Measurements from ENCODE around the gene CSTPP1. TPM values are rescaled to one million over a fixed set of nuclear protein-coding genes. Genes with fewer than 3 reads are reported as not detected.

Gene CSTPP1
- total and polyA plus RNA-seq, 2 of the 8 experiments (the other 6 are each of a cell fraction or from before 2014, with no cell fraction given) = 24.2 to 28.7 TPM

DNA sequence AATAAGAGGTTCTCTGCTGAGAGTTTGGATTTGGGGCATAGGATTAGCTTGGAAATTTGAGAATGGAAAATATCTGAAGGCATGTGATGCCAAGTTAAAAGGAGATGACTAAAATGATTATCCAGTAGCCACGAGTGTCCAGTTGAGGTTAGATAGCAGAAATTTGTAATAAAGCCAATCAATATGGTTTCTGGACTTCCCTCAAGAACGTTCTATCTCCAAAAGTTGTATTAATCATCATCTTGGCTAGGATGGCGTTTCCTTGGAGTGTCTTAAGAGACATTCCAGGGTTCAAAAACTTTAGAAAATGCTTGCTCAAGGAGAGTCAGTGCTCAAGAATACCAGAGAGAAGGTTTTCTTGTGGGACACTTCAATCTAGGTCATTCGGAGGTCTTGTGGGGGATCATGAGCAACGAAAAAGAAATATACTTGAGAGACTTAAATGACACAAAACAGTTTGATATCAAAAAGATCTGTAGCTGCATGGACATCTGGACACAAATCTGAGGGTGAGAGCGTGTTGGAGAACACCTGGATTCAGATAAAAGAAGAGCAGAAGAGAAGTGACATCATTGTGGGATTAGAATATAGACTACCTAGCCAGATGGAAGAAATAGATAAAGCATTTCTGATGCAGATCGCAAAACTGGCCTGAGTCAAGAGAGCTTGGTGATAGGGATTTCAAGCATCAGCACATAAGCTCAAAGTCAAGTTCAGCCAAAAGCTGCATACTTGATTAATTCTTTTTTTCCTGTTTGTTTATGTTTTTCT, 142.4 kb downstream of the CSTPP1 start:
- Histone ChIP-seq H3K27ac (ENCODE audit: low read depth, low read length) (no peak overlapping the region), H2BK5ac (ENCODE audit: low read depth, low read length) (no peak overlapping the region), H3K23me2 (ENCODE audit: low read depth, low read length) (no peaks in the 10 kb centered on the region), H2BK12ac (ENCODE audit: low read depth, low read length) (no peak overlapping the region), H2BK15ac (ENCODE audit: low read length) (no peak overlapping the region), H2BK120ac (replicated peaks; ENCODE audit: low read depth, low read length) (no peak overlapping the region), H3K18ac (ENCODE audit: extremely low read depth, low read length) (no peak overlapping the region), H3K14ac (ENCODE audit: insufficient read length) (no peak overlapping the region), H3K9ac (replicated peaks in 1 of 4; ENCODE audit: extremely low read depth in 1 of 4, low read depth in 3 of 4, low read length in 3 of 4) (no peak overlapping the region), H2BK20ac (ENCODE audit: low read length) (no peak overlapping the region), H3K56ac (replicated peaks; ENCODE audit: insufficient read length, low read depth, low read length) (no peak overlapping the region), H3K4me3 (ENCODE audit: extremely low read depth in 1 of 4, insufficient read depth in 2 of 4, low read depth in 3 of 4, low read length in 4 of 4) (no peak overlapping the region), H3K4me2 (ENCODE audit: insufficient read depth in 1 of 2, low read depth in 2 of 2, low read length in 2 of 2) (no peak overlapping the region), H2AK5ac (ENCODE audit: low read depth, low read length) (no peak overlapping the region), H3K4me1 (replicated peaks in 1 of 4; ENCODE audit: control insufficient read depth in 3 of 4, insufficient read depth in 4 of 4, low read length in 3 of 4) (no peaks in the 10 kb centered on the region), H3K79me1 (ENCODE audit: low read depth, low read length) (no peaks in the 10 kb centered on the region), H4K20me1 (replicated peaks in 1 of 2; ENCODE audit: control insufficient read depth in 1 of 2, insufficient read depth in 2 of 2, low read length in 2 of 2) (no peaks in the 10 kb centered on the region), H4K5ac (ENCODE audit: insufficient read length, low read depth, low read length) (no peak overlapping the region), H3K4ac (replicated peaks; ENCODE audit: insufficient read length, low read depth, low read length) (no peak overlapping the region), H4K8ac (ENCODE audit: extremely low read depth, insufficient read depth, low read length) (no peak overlapping the region), H2AFZ (ENCODE audit: low read length) (no peak overlapping the region), H3K27me3 (replicated peaks in 1 of 4; ENCODE audit: control insufficient read depth in 3 of 4, extremely low read depth in 1 of 4, insufficient read depth in 3 of 4, low read length in 3 of 4) (no peaks in the 10 kb centered on the region), H3K9me3 (ENCODE audit: insufficient read depth in 2 of 2, low read depth in 1 of 2, low read length in 1 of 2) (no peaks in the 10 kb centered on the region), H3K79me2 (ENCODE audit: control insufficient read depth in 1 of 2, insufficient read depth in 2 of 2, low read length in 2 of 2) (no peaks in the 10 kb centered on the region), H4K91ac (replicated peaks; ENCODE audit: insufficient read length, low read length) (no peak overlapping the region), H3K23ac (ENCODE audit: insufficient read length) (no peak overlapping the region), H3K36me3 (ENCODE audit: control insufficient read depth in 2 of 4, insufficient read depth in 4 of 4, low read length in 3 of 4) (no peaks in the 10 kb centered on the region)
- POLR2A ChIA-PET (ENCODE audit: partially characterized antibody) = no interaction called here
- no peak for FAIRE-seq
- CTCF ChIA-PET (ENCODE audit: partially characterized antibody) = interaction anchor here (1.2 kb wide), 1 partner anchor 74 kb away, joined by 4 read pairs; no protein-coding TSS in a partner anchor
- WGBS, 2 experiments (ENCODE audit: extremely low coverage in 1 of 2, insufficient coverage in 1 of 2, insufficient read length in 1 of 2, insufficient replicate concordance in 2 of 2, low coverage in 1 of 2, low lambda C conversion rate in 2 of 2, missing lambda C conversion rate in 1 of 2) = 91% methylated on average over 7 of the region's 7 CpGs; no CpG with 5 or more reads in 1 of the 2 experiments
- DNase-seq (ENCODE audit: low read depth in 1 of 2, low spot score in 2 of 2) = no peak
- TF ChIP-seq MAFK (IDR thresholded peaks at IDR 0.05; ENCODE audit: low read depth, low read length) = no peak
- TF ChIP-seq ASH2L (IDR thresholded peaks at IDR 0.05; ENCODE audit: low read length) = no peak
- TF ChIP-seq SRF (IDR thresholded peaks at IDR 0.05; ENCODE audit: low read depth, low read length) = no peak
- TF ChIP-seq SP4 (IDR thresholded peaks at IDR 0.05; ENCODE audit: low read length) = no peak
- no peak for TF ChIP-seq CREB1 (IDR thresholded peaks at IDR 0.05)
- no peak for TF ChIP-seq SUZ12 (IDR thresholded peaks at IDR 0.05; ENCODE audit: low read length)
- TF ChIP-seq POLR2AphosphoS5 (IDR thresholded peaks at IDR 0.05; ENCODE audit: low read depth, low read length) = no peak
- no peak for TF ChIP-seq CEBPB (IDR thresholded peaks at IDR 0.05; ENCODE audit: low read depth, low read length)
- TF ChIP-seq RBBP5 (IDR thresholded peaks at IDR 0.05; ENCODE audit: borderline replicate concordance, low read depth, low read length) = no peak
- no peak for TF ChIP-seq RXRA (IDR thresholded peaks at IDR 0.05; ENCODE audit: insufficient read depth, low read depth, low read length)
- TF ChIP-seq SP1 (IDR thresholded peaks at IDR 0.05; ENCODE audit: low read depth, low read length) = no peak
- TF ChIP-seq KDM4A (IDR thresholded peaks at IDR 0.05; ENCODE audit: low read depth, low read length, severe bottlenecking) = no peak
- TF ChIP-seq HDAC6 (IDR thresholded peaks at IDR 0.05; ENCODE audit: low read depth, low read length) = no peak
- TF ChIP-seq FOSL1 (IDR thresholded peaks at IDR 0.05; ENCODE audit: insufficient read depth, low read depth, low read length) = no peak
